ENCODE results near the gene EXOC4.
"Not testable (repeated sequence)": the region's sequence is repeated elsewhere in the genome, so short reads cannot be mapped to it uniquely, and the experiment has no call there.

EXOC4 gene

GRCh38 chr7:133619491-133619890, 366.6 kb downstream of the EXOC4 start:
- Mint-ChIP-seq H3K27me3 (no peaks in the 10 kb centered on the region), H3K27ac (no peak overlapping the region), H3K4me1 (ENCODE audit: low read depth) (no peaks in the 10 kb centered on the region), H3K36me3 (ENCODE audit: low read depth) (peaks cover 2% of the 10 kb centered on the region), H3K4me3 (no peak overlapping the region), H3K9me3 (no peaks in the 10 kb centered on the region)
- DNase-seq = no peak

- H3K27ac Mint-ChIP-seq = no peak overlapping the region
- H3K9me3 Mint-ChIP-seq = no peaks in the 10 kb centered on the region
- no peak overlapping the region for H3K4me3 Mint-ChIP-seq
- H3K36me3 Mint-ChIP-seq (ENCODE audit: low read depth) = peaks cover 7% of the 10 kb centered on the region
- H3K4me1 Mint-ChIP-seq (ENCODE audit: low read depth) = no peaks in the 10 kb centered on the region
- no peaks in the 10 kb centered on the region for H3K27me3 Mint-ChIP-seq
- no peak for DNase-seq
Observed at GRCh38 chr7:133623721-133624120, 370.8 kb downstream of the EXOC4 start.

DNA sequence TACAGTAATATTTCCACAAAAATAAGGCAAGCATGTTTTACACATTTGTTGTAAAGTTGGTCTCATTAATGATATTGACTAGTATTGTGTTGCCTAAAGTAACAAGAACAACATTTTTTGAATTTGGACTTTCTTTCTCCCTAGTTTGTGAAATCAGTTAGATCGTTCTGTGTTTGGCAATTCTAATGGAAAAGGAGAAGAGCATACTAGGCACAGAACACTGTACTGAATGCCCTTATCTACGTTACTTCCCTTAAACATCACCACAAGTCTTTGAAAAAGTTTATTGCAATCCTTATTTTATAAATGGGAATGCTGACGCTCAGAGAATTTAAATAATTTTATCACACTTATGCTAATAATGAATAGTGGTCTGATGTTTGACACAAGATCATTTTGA, 372.2 kb downstream of the EXOC4 start:
- Mint-ChIP-seq H3K36me3 (ENCODE audit: low read depth) (peaks cover 20% of the 10 kb centered on the region), H3K4me3 (no peak overlapping the region), H3K27ac (no peak overlapping the region)

DNA sequence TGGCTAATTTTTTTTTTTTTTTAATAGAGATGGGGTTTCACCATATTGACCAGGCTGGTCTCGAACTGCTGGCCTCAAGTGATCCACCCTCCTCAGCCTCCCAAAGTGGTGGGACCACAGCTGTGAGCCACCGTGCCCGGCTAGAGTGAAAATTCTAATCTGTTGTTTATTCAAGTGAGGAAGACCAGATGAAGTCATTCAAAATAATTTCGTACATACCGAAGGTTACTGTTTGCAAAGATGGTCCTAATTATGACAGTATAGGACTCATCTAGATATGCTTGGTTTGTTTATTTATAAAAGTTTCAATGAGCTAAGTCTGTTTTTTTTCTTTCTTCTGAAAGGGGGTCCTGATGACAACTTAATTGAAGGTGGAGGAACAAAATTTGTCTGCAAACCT, 376.8 kb downstream of the EXOC4 start:
- Mint-ChIP-seq H3K9me3 (peaks cover 3% of the 10 kb centered on the region), H3K36me3 (ENCODE audit: low read depth) (peaks cover 47% of the 10 kb centered on the region), H3K27me3 (no peaks in the 10 kb centered on the region), H3K4me3 (no peak overlapping the region), H3K27ac (no peak overlapping the region), H3K4me1 (ENCODE audit: low read depth) (peaks cover 2% of the 10 kb centered on the region)
- DNase-seq = no peak

More for the DNA sequence above, 372.2 kb downstream of the EXOC4 start:
- no peak for DNase-seq
- H3K4me1 Mint-ChIP-seq (ENCODE audit: low read depth) = no peaks in the 10 kb centered on the region
- H3K27me3 Mint-ChIP-seq = no peaks in the 10 kb centered on the region
- no peaks in the 10 kb centered on the region for H3K9me3 Mint-ChIP-seq

- Mint-ChIP-seq H3K27me3 (no peaks in the 10 kb centered on the region), H3K27ac (no peak overlapping the region), H3K9me3 (peaks cover 3% of the 10 kb centered on the region), H3K36me3 (ENCODE audit: low read depth) (peaks cover 46% of the 10 kb centered on the region), H3K4me1 (ENCODE audit: low read depth) (peaks cover 2% of the 10 kb centered on the region), H3K4me3 (no peak overlapping the region)
- DNase-seq = no peak
Observed at GRCh38 chr7:133633055-133633454, 380.2 kb downstream of the EXOC4 start.

DNA sequence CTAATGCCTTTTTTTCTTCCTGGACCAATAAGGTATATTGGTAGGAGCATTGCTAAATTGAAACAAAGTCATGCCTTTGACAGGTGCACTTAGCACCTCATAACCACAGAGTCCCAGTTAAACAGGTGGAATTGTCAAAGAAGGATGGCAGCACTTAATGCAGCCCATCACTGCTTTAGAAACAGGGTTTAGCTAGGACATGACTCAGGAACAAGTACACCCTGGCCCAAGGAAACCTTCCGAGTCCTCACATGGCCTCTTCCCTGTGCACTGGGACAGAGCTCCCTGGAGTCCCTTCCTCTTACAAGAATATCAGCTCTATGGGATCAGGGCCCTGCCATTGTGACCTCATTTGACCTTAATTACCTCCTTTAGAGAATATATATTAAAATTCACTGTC, 382.7 kb downstream of the EXOC4 start:
- no peaks in the 10 kb centered on the region for H3K27me3 Mint-ChIP-seq
- H3K4me3 Mint-ChIP-seq = no peak overlapping the region

GRCh38 chr7:133638857-133639256, 386.0 kb downstream of the EXOC4 start:
- no peaks in the 10 kb centered on the region for H3K4me1 Mint-ChIP-seq (ENCODE audit: low read depth)
- no peak overlapping the region for H3K4me3 Mint-ChIP-seq
- no peak overlapping the region for H3K27ac Mint-ChIP-seq
- H3K27me3 Mint-ChIP-seq = no peaks in the 10 kb centered on the region
- DNase-seq = no peak
- no peaks in the 10 kb centered on the region for H3K9me3 Mint-ChIP-seq
- H3K36me3 Mint-ChIP-seq (ENCODE audit: low read depth) = peaks cover 16% of the 10 kb centered on the region

More for the DNA sequence above, 382.7 kb downstream of the EXOC4 start:
- DNase-seq = no peak
- peaks cover 22% of the 10 kb centered on the region for H3K36me3 Mint-ChIP-seq (ENCODE audit: low read depth)
- H3K9me3 Mint-ChIP-seq = no peaks in the 10 kb centered on the region
- peaks cover 2% of the 10 kb centered on the region for H3K4me1 Mint-ChIP-seq (ENCODE audit: low read depth)
- H3K27ac Mint-ChIP-seq = no peak overlapping the region

GRCh38 chr7:133641436-133641835, 388.6 kb downstream of the EXOC4 start:
- no peaks in the 10 kb centered on the region for H3K4me1 Mint-ChIP-seq (ENCODE audit: low read depth)
- H3K4me3 Mint-ChIP-seq = no peak overlapping the region
- H3K27me3 Mint-ChIP-seq = no peaks in the 10 kb centered on the region
- peaks cover 16% of the 10 kb centered on the region for H3K36me3 Mint-ChIP-seq (ENCODE audit: low read depth)
- no peak overlapping the region for H3K27ac Mint-ChIP-seq
- no peak for DNase-seq
- no peaks in the 10 kb centered on the region for H3K9me3 Mint-ChIP-seq

- no peak overlapping the region for H3K4me3 Mint-ChIP-seq
- H3K27me3 Mint-ChIP-seq = no peaks in the 10 kb centered on the region
- H3K36me3 Mint-ChIP-seq (ENCODE audit: low read depth) = peaks cover 16% of the 10 kb centered on the region
Observed at GRCh38 chr7:133642907-133643306, 390.0 kb downstream of the EXOC4 start.

DNA sequence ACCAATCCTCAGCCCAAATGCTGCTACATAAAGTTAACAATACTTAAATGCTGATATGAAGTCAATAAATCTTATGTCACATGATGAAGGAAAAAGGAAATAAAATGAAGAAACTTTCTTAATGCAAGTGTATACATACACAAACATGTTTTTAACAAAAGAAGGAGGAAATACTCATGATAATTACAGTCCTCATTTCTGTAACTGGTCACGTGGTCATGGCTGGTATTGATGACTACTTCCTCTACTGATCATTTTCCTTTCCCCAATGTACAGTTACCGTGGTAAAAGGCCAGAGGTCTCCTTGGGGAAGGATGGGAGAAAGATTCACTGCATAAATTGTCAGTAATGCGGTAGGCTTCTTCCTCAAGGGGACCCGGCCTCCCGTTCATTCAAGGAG, 390.8 kb downstream of the EXOC4 start:
- not testable (repeated sequence) for H3K9me3 Mint-ChIP-seq; H3K4me1 Mint-ChIP-seq (ENCODE audit: low read depth); H3K4me3 Mint-ChIP-seq; H3K27ac Mint-ChIP-seq; DNase-seq; H3K27me3 Mint-ChIP-seq
- H3K36me3 Mint-ChIP-seq (ENCODE audit: low read depth) = peaks cover 16% of the 10 kb centered on the region

More at GRCh38 chr7:133642907-133643306, 390.0 kb downstream of the EXOC4 start:
- DNase-seq = no peak
- Mint-ChIP-seq H3K27ac (no peak overlapping the region), H3K4me1 (ENCODE audit: low read depth) (no peaks in the 10 kb centered on the region), H3K9me3 (no peaks in the 10 kb centered on the region)

DNA sequence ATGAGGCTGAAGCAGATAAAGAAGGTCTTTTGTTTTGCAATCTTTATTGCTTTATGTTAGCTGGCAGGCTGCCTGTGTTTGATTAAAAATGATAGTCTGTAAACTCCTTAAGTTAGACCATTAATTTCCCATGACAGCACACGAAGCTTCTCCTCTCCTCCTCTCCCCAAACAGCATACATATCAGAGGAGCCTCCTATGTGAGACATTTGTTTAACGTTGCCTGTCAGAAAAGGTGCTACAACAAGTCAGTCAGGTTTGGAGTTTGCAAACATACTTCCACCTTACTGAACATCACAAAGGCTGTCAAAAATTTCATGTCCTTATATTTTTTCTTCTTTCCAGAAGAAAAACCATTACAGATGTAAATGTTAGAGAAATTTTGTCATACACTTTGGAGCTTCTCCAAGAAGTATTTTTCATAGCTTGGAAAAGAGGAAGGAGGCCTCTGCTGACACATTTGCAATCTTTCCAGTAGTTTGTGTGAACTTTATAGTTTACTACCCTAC, 393.1 kb downstream of the EXOC4 start:
- H3K4me3 Mint-ChIP-seq = no peak overlapping the region
- no peaks in the 10 kb centered on the region for H3K27me3 Mint-ChIP-seq
- peaks cover 16% of the 10 kb centered on the region for H3K36me3 Mint-ChIP-seq (ENCODE audit: low read depth)
- no peaks in the 10 kb centered on the region for H3K9me3 Mint-ChIP-seq
- no peak overlapping the region for H3K27ac Mint-ChIP-seq
- no peak for DNase-seq
- no peaks in the 10 kb centered on the region for H3K4me1 Mint-ChIP-seq (ENCODE audit: low read depth)

DNA sequence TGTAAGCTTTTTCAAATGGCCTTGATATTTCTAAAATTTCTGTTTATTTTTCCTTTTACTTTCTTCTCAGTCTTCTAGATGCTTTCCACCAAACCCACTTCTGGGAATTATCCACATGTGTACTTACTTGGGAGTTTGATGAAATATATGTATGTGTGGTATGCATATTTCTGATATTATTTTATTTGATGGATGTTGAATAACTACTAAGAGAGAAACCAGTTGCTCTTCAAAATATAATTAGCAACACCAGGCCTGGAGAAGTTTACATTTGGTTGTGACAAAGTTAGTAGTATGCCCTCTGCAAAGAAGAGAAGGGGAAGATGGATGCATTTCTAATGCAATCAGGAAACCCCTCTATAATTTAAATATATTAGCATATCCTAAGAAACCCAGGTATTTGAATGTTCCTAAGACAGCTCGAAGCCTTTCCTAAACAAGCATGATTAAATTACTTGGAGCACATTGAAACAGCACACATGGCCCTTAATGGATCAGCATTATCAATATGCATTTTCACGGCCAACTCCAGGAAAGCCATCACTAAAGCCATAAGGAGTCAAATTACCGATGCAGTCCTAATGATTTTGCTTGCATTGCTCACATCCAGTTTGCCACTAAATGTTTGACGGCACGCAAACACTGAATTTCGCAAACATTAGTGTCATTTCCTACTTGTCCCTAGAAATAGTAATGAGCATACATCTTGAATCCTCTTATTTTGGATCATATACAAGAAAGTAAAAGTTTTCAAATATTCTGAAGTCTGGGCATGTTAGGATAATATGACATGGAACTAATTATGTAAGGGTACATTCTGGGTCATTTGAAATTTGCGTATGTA, 393.8 kb downstream of the EXOC4 start:
- DNase-seq = no peak
- Mint-ChIP-seq H3K9me3 (no peaks in the 10 kb centered on the region), H3K27me3 (no peaks in the 10 kb centered on the region), H3K4me1 (ENCODE audit: low read depth) (no peaks in the 10 kb centered on the region), H3K36me3 (ENCODE audit: low read depth) (peaks cover 16% of the 10 kb centered on the region), H3K4me3 (no peak overlapping the region), H3K27ac (no peak overlapping the region)

DNA sequence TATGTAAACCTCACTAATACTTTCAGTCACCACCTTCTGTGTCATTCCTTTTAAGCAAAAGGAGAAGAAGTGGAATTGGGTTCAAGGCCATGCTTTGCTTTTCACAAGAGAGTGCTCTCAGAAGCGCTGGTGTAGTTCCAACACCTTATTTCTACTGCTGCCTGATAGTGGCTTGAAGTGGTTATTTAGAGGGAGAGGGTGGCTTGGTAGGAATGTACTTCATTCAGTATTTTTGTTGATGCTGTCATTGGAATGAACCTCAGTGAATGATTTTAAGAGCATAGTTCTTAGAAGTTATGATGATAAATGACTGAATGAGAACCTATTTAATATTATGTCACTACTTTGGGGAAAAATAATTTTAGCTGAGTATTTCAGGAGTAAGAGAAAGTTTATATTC, 396.7 kb downstream of the EXOC4 start:
- Mint-ChIP-seq H3K36me3 (ENCODE audit: low read depth) (peaks cover 2% of the 10 kb centered on the region), H3K4me3 (no peak overlapping the region), H3K27me3 (no peaks in the 10 kb centered on the region), H3K27ac (no peak overlapping the region), H3K9me3 (no peaks in the 10 kb centered on the region), H3K4me1 (ENCODE audit: low read depth) (no peaks in the 10 kb centered on the region)
- DNase-seq = no peak

DNA sequence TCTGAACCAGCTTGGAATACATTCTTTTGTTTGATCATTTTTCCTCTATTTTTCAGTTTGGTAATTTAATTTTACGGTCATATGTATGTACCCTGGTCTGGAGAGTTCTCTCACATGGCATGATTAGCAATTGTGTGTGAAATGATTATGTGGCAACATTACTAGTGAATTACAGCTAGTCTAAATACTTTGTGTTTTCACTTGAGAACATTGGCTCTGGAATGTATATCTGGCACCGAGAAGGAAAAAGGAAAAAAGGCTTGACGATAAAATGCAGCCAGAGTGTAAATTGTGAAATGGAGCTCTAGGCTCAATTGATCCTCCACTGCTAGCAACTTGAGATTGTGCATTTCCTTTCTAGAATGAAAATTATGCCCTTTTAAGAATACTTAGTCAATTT, 397.2 kb downstream of the EXOC4 start:
- Mint-ChIP-seq H3K36me3 (ENCODE audit: low read depth) (peaks cover 2% of the 10 kb centered on the region), H3K4me3 (no peak overlapping the region), H3K27ac (no peak overlapping the region), H3K4me1 (ENCODE audit: low read depth) (no peaks in the 10 kb centered on the region), H3K27me3 (no peaks in the 10 kb centered on the region), H3K9me3 (no peaks in the 10 kb centered on the region)
- DNase-seq = no peak

DNA sequence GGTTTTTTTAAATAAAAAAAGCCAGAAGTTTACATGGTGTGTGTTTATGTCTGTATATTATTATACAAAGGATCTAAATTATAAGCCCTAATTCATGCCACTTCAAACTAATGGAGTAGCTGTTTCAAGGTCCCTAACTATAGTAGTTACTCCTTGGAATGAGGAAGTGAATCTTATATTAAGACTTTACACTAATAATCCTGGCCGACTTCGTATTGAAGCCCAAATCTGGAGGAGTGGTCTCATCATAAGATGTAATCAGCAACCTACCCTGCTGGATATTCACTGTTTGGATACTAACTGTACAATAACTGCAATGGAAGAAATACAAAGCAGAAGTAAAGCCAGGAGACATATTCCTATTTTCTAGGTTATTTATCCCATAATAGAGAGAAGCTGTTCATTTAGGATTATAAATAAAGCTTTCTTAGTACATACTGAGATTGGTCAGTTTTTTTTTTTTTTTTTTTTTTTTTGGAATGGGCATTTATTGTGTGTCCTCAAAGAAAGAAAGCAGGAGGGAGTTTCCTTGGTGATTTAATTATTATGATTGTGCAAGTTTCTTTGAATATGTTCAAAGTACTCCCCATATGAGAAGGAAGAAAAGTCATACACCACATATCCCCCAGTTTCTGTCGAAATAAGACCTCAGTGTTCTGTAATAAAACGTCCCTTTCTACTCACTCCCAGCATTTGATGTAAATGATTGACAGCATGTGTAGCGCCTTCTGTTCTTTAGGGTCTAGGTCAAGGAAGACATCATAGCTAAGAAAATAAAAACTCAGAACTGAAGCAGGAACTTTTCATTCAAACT, 397.8 kb downstream of the EXOC4 start:
- no peaks in the 10 kb centered on the region for H3K27me3 Mint-ChIP-seq
- no peak overlapping the region for H3K27ac Mint-ChIP-seq
- no peaks in the 10 kb centered on the region for H3K9me3 Mint-ChIP-seq
- H3K4me1 Mint-ChIP-seq (ENCODE audit: low read depth) = no peaks in the 10 kb centered on the region
- no peak overlapping the region for H3K4me3 Mint-ChIP-seq
- H3K36me3 Mint-ChIP-seq (ENCODE audit: low read depth) = no peaks in the 10 kb centered on the region
- DNase-seq = no peak

Measured in activated T-cell treated with anti-CD3 and anti-CD28 coated beads, Interleukin-2, amount 50 U/mL, for 24 hours (primary cell).